Ishikawa (cell line): ENCODE measurements around the gene FCN3.

Experiments
- EGR1 ChIP-seq: IDR thresholded peaks from 2 replicates; pipeline ENCODE4 v1.6.1; 2012
- MAX ChIP-seq: IDR thresholded peaks from 2 replicates; pipeline ENCODE4 v1.6.1; 2012
- TAF1 ChIP-seq: IDR thresholded peaks from 2 replicates; pipeline ENCODE4 v1.6.1; 2012; ENCODE audit warnings: low read depth, mild to moderate bottlenecking
- YY1 ChIP-seq: IDR thresholded peaks from 2 replicates; pipeline ENCODE4 v1.6.1; 2012; ENCODE audit warnings: low read depth
- TF ChIP-seq, protein P1 (sequence below): IDR thresholded peaks from 2 replicates; pipeline ENCODE4 v1.6.1; 2012; ENCODE audit warnings: low read depth, mild to moderate bottlenecking

DNA sequence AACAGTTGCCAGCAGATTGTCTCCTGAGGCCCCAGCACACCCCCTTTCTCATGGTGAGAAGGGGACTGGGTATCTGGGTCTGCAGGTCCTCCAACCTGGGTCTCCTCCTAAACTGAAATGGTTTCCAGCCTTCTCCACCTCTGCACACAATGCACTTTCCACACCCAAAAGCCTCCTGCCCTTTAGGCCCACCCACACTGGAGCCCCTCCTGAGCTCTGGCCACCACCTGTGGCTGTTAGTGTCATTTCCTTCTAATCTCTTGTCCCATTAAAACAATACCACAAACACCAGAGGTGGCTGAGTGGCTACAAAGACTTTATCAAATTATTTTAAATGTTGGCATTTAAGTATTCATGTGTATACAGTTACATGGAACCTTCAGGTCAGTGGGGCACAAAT, 29.3 kb upstream of the FCN3 start:
- TF ChIP-seq TAF1 (no peak), EGR1 (no peak), MAX (no peak), YY1 (no peak)
- TF ChIP-seq, protein P1, sequence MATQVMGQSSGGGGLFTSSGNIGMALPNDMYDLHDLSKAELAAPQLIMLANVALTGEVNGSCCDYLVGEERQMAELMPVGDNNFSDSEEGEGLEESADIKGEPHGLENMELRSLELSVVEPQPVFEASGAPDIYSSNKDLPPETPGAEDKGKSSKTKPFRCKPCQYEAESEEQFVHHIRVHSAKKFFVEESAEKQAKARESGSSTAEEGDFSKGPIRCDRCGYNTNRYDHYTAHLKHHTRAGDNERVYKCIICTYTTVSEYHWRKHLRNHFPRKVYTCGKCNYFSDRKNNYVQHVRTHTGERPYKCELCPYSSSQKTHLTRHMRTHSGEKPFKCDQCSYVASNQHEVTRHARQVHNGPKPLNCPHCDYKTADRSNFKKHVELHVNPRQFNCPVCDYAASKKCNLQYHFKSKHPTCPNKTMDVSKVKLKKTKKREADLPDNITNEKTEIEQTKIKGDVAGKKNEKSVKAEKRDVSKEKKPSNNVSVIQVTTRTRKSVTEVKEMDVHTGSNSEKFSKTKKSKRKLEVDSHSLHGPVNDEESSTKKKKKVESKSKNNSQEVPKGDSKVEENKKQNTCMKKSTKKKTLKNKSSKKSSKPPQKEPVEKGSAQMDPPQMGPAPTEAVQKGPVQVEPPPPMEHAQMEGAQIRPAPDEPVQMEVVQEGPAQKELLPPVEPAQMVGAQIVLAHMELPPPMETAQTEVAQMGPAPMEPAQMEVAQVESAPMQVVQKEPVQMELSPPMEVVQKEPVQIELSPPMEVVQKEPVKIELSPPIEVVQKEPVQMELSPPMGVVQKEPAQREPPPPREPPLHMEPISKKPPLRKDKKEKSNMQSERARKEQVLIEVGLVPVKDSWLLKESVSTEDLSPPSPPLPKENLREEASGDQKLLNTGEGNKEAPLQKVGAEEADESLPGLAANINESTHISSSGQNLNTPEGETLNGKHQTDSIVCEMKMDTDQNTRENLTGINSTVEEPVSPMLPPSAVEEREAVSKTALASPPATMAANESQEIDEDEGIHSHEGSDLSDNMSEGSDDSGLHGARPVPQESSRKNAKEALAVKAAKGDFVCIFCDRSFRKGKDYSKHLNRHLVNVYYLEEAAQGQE: no peak
